ENCODE data around the gene LCN10.

DNA sequence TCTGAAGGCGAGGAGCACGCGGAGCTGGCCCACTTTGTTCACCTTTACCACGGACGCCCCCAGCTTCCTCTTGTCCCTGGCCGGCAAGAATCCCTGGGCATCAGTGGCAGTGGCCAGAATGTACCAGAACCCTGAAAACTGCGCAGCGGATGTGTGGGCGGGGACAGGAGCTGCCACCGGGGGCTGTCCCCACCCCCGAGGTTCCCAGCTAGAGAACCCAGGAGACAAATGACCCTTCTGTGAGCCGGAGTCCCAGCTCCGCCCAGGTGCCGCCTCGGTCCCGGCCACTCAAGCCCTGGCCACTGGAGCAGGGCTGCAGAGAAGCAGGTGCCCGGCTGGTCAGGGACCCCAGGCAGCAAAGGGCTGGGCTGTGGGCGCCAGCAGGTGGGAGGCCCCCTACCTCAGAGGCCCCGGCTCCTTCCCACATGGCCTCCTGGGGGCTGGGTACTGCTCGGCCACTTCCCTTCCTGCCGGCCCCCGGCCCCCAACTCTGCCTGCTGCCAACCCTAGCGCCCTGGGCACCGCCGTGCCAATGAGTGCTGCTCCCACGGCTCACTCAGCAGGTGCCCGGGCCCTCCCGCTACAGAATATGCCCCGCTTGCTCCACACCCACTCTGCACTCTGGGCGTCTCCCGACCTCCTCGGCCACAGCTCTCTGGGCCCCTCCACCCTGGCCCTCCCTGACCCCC lies 713 bp downstream of the LCN10 start:
- TF ChIP-seq SIN3A (IDR thresholded peaks at IDR 0.05; ENCODE audit: low read depth, low read length) (no peak), EED (IDR thresholded peaks at IDR 0.05; ENCODE audit: low read depth) (0 out of 2 replicates have a peak, but pooled peaks have one; percentile 7), GABPA (IDR thresholded peaks at IDR 0.05; ENCODE audit: low read depth) (no peak), MYB (IDR thresholded peaks at IDR 0.05; ENCODE audit: borderline replicate concordance, low read depth, low read length) (no peak), TARDBP (IDR thresholded peaks at IDR 0.05; ENCODE audit: borderline replicate concordance) (no peak)

Data from GM12878 (cell line).